ENCODE measurements around the gene PRELID3B.
A peak's percentile ranks its signal among the peaks of the same experiment; 100 is the strongest.

The PRELID3B gene

GRCh38 chr20:59031564-59032022 lies 11.0 kb downstream of the PRELID3B start:
- TF ChIP-seq EZH2phosphoT487 (IDR thresholded peaks at IDR 0.05; ENCODE audit: low read depth): no peak
- peaks cover 32% of the 10 kb centered on the region for H4K20me1 ChIP-seq (ENCODE audit: insufficient read depth, low read length)
- H3K36me3 ChIP-seq (replicated peaks; ENCODE audit: low read depth, low read length): peaks cover 69% of the 10 kb centered on the region
- H3K4me1 ChIP-seq (ENCODE audit: low read length): peaks cover 41% of the 10 kb centered on the region
- H3K4me3 ChIP-seq (ENCODE audit: low read length): peak overlapping the region; percentile 80
- peak overlapping the region; percentile 86 for H3K9ac ChIP-seq (ENCODE audit: low read length)
- peaks cover 65% of the 10 kb centered on the region for H3K79me2 ChIP-seq (ENCODE audit: low read length)
- H3K4me2 ChIP-seq (ENCODE audit: low read length): peak overlapping the region; percentile 96
- no peaks in the 10 kb centered on the region for H3K27me3 ChIP-seq (ENCODE audit: low read depth, low read length)
- H3K27ac ChIP-seq (ENCODE audit: low read length): peak overlapping the region; percentile 67
- no peak overlapping the region for H2AFZ ChIP-seq (ENCODE audit: low read depth, low read length)
- H3K9me3 ChIP-seq (ENCODE audit: insufficient read depth, low read length): no peaks in the 10 kb centered on the region

GRCh38 chr20:59030911-59031563 lies 11.5 kb downstream of the PRELID3B start:
- Histone ChIP-seq H3K79me2 (ENCODE audit: low read length) (peaks cover 67% of the 10 kb centered on the region), H3K9ac (ENCODE audit: low read length) (peak overlapping the region; percentile 86), H3K27ac (ENCODE audit: low read length) (peak overlapping the region; percentile 67; the same call in 1 of the 2 replicates), H3K27me3 (ENCODE audit: low read depth, low read length) (no peaks in the 10 kb centered on the region), H3K36me3 (replicated peaks; ENCODE audit: low read depth, low read length) (peaks cover 69% of the 10 kb centered on the region), H3K9me3 (ENCODE audit: insufficient read depth, low read length) (no peaks in the 10 kb centered on the region), H4K20me1 (ENCODE audit: insufficient read depth, low read length) (peaks cover 37% of the 10 kb centered on the region), H2AFZ (ENCODE audit: low read depth, low read length) (no peak overlapping the region), H3K4me3 (ENCODE audit: low read length) (peak overlapping the region; percentile 80), H3K4me1 (ENCODE audit: low read length) (peaks cover 41% of the 10 kb centered on the region), H3K4me2 (ENCODE audit: low read length) (peak overlapping the region; percentile 96)
- TF ChIP-seq CTCF (IDR thresholded peaks at IDR 0.05; ENCODE audit: low read depth, low read length) (no peak), EZH2phosphoT487 (IDR thresholded peaks at IDR 0.05; ENCODE audit: low read depth) (no peak)

GRCh38 chr20:59028812-59029211 lies 13.8 kb downstream of the PRELID3B start:
- no peak overlapping the region for H2AFZ ChIP-seq (ENCODE audit: low read depth, low read length)
- H3K4me3 ChIP-seq (ENCODE audit: low read length): no peak overlapping the region
- no peak overlapping the region for H3K27ac ChIP-seq (ENCODE audit: low read length)
- no peak for TF ChIP-seq EZH2phosphoT487 (IDR thresholded peaks at IDR 0.05; ENCODE audit: low read depth)
- no peak for TF ChIP-seq CTCF (IDR thresholded peaks at IDR 0.05; ENCODE audit: low read depth, low read length)
- peaks cover 74% of the 10 kb centered on the region for H3K36me3 ChIP-seq (replicated peaks; ENCODE audit: low read depth, low read length)
- no peak overlapping the region for H3K9ac ChIP-seq (ENCODE audit: low read length)
- H3K9me3 ChIP-seq (ENCODE audit: insufficient read depth, low read length): no peaks in the 10 kb centered on the region
- 0 out of 2 replicates have a peak overlapping the region, but pooled peaks have one; percentile 1 for H3K4me2 ChIP-seq (ENCODE audit: low read length)
- peaks cover 84% of the 10 kb centered on the region for H3K79me2 ChIP-seq (ENCODE audit: low read length)
- peaks cover 56% of the 10 kb centered on the region for H4K20me1 ChIP-seq (ENCODE audit: insufficient read depth, low read length)
- no peaks in the 10 kb centered on the region for H3K27me3 ChIP-seq (ENCODE audit: low read depth, low read length)
- H3K4me1 ChIP-seq (ENCODE audit: low read length): peaks cover 41% of the 10 kb centered on the region

GRCh38 chr20:59027741-59028320 lies 14.8 kb downstream of the PRELID3B start:
- no peak overlapping the region for H3K4me3 ChIP-seq (ENCODE audit: low read length)
- H2AFZ ChIP-seq (ENCODE audit: low read depth, low read length): no peak overlapping the region
- no peak overlapping the region for H3K27ac ChIP-seq (ENCODE audit: low read length)
- H3K79me2 ChIP-seq (ENCODE audit: low read length): peaks cover 83% of the 10 kb centered on the region
- H3K9ac ChIP-seq (ENCODE audit: low read length): no peak overlapping the region
- H3K27me3 ChIP-seq (ENCODE audit: low read depth, low read length): no peaks in the 10 kb centered on the region
- H3K36me3 ChIP-seq (replicated peaks; ENCODE audit: low read depth, low read length): peaks cover 81% of the 10 kb centered on the region
- H3K9me3 ChIP-seq (ENCODE audit: insufficient read depth, low read length): no peaks in the 10 kb centered on the region
- H3K4me2 ChIP-seq (ENCODE audit: low read length): no peak overlapping the region
- peaks cover 32% of the 10 kb centered on the region for H3K4me1 ChIP-seq (ENCODE audit: low read length)
- TF ChIP-seq EZH2phosphoT487 (IDR thresholded peaks at IDR 0.05; ENCODE audit: low read depth) (no peak), CTCF (IDR thresholded peaks at IDR 0.05; ENCODE audit: low read depth, low read length) (no peak)
- H4K20me1 ChIP-seq (ENCODE audit: insufficient read depth, low read length): peaks cover 58% of the 10 kb centered on the region

All from OCI-LY3 (cell line).